Muscle of leg (tissue), 11 donors: ENCODE measurements around the gene TADA2A. TPM values are rescaled to one million over a fixed set of nuclear protein-coding genes. Genes with fewer than 3 reads are reported as not detected.

Experiments
- DNase-seq: peaks from one replicate; pipeline ENCODE4 v3.0.0; 2013
- H3K27ac ChIP-seq: one replicate; pipeline ENCODE4 v1.5.1; 2013; ENCODE audit warnings: mild to moderate bottlenecking, low read length, control low read depth
- H3K27me3 ChIP-seq: one replicate; pipeline ENCODE4 v1.6.1; 2013; ENCODE audit warnings: low read length; ENCODE audit not compliant: control insufficient read depth, insufficient read depth
- H3K36me3 ChIP-seq: one replicate; pipeline ENCODE4 v1.6.1; 2013; ENCODE audit warnings: low read length; ENCODE audit not compliant: control insufficient read depth, insufficient read depth
- H3K4me1 ChIP-seq: one replicate; pipeline ENCODE4 v1.6.1; 2013; ENCODE audit warnings: low read length; ENCODE audit not compliant: control insufficient read depth, insufficient read depth
- H3K4me3 ChIP-seq: one replicate; pipeline ENCODE4 v1.5.1; 2013; ENCODE audit warnings: low read length, control low read depth
- H3K9me3 ChIP-seq: replicated peaks from 2 replicates; pipeline ENCODE4 v1.6.1; 2013; ENCODE audit warnings: low read depth, low read length; ENCODE audit not compliant: control insufficient read depth
- WGBS: methylation state at CpG from one replicate; pipeline ENCODE4 v1.1.5; 2013; ENCODE audit warnings: missing lambda C conversion rate; ENCODE audit not compliant: insufficient coverage; 5-methylcytosine and 5-hydroxymethylcytosine counted together
- polyA plus RNA-seq, 8 donors: library from polyadenylated mRNA; unstranded; fragments of 120-200 nt; gene quantifications; one replicate each; pipeline versions ENCODE4 v1.2.1 to v1.2.3, GENCODE V29; 2013; ENCODE audit warnings: inconsistent platforms in 1 of 8, low replicate concordance in 1 of 8; ENCODE audit not compliant: insufficient read length in 8 of 8, insufficient read depth in 1 of 8
- total RNA-seq: library from RNA; stranded (reverse); fragments of 120-200 nt; gene quantifications from one replicate; pipeline ENCODE4 v1.2.4, GENCODE V29; 2013

Gene TADA2A
- total and polyA plus RNA-seq, 9 donors, result 16.2 to 20.7 (median 19.1) TPM

DNA sequence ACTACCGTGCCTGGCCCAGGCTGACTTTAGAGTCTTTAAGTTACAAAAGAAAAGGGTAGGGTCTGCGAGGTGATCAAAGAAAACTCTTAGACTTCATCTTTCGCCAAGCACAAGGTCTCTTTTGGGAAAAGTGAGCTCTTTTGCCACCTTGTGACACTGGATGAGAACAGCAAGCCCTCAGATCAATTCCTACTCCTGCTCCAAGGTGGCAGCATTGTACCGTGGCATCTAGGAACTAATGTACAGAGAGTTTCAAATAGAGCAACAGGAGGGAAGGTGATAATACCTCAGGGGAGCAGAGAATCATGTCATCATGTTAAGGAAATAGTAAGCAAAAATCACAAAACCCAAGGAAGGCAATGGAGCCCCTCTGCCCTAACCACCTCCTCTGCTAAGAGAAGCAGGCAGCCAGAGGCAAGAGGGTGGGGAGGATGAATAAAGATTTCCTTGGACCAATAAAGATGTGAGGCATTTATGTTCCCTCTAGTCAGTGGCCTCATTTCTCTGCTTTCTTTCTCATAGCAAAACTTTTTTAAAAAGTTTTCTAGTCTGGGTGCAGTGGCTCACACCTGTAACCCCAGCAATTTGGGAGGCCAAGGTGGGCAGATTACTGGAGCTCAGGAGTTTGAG, 33.0 kb upstream of the TADA2A start:
- no peaks in the 10 kb centered on the region for H3K36me3 ChIP-seq
- DNase-seq, result peak; percentile 78
- no peak overlapping the region for H3K27ac ChIP-seq
- no peak overlapping the region for H3K4me3 ChIP-seq
- H3K27me3 ChIP-seq, result no peaks in the 10 kb centered on the region
- WGBS, result 17% methylated on average over 1 of the region's 4 CpGs
- no peaks in the 10 kb centered on the region for H3K9me3 ChIP-seq
- H3K4me1 ChIP-seq, result no peaks in the 10 kb centered on the region

DNA sequence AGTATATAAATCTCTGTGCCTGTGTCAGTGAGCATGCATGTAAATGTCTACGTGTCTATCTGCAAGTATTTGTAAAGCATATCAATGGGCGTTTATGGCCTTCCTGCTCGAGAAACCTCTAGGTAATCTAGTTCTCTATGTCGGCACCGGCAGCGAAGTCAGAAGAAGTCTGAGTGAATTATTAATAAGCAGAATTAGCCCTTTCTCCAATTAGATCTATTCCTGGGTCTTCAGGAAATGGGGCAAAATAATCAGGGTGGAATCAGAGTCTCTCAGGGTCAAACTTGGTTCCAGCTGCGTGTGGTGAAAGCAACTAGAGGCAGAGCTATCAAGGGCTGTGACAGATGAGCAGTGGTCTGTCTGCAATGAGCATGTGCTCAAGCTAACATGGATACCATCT, 31.0 kb upstream of the TADA2A start, which contains the start of gene C17orf78:
TSS of gene C17orf78 (plus strand) at position 280 of the 400 bp plus-strand sequence. CDS start at position 388, 108 bp downstream.
- H3K36me3 ChIP-seq, result no peaks in the 10 kb centered on the region
- H3K4me3 ChIP-seq, result no peak within 1 kb of the TSS
- no peak for DNase-seq
- 91% methylated on average over 4 of the region's 7 CpGs for whole genome bisulfite sequencing
- H3K27me3 ChIP-seq, result no peaks in the 10 kb centered on the region
- no peak within 1 kb of the TSS for H3K27ac ChIP-seq
- H3K9me3 ChIP-seq, result no peaks in the 10 kb centered on the region
- no peaks in the 10 kb centered on the region for H3K4me1 ChIP-seq

DNA sequence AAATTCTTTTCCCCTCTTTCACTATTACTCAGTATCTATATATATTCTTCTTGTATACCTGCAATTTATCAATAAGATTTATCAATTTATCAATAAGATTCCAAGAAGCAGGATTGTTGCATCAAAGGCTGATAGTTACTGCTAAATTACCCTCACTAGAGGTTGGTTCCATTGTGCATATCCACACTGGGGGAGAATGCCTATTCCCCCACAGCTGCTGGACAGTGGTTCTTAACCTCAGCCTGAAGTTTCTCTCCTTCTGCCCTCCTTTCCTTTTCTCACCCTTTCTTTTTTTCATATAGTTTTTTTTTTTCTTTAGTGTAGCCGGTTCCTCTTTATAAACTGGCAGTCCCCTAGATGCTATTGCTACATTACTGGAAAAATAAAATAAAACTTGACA, 24.6 kb upstream of the TADA2A start:
- no peaks in the 10 kb centered on the region for H3K9me3 ChIP-seq
- no peaks in the 10 kb centered on the region for H3K4me1 ChIP-seq
- H3K27me3 ChIP-seq, result no peaks in the 10 kb centered on the region
- no peak overlapping the region for H3K27ac ChIP-seq
- H3K36me3 ChIP-seq, result no peaks in the 10 kb centered on the region
- no peak for DNase-seq
- no CpG with 5 or more reads among the region's 1 CpG for WGBS
- no peak overlapping the region for H3K4me3 ChIP-seq

DNA sequence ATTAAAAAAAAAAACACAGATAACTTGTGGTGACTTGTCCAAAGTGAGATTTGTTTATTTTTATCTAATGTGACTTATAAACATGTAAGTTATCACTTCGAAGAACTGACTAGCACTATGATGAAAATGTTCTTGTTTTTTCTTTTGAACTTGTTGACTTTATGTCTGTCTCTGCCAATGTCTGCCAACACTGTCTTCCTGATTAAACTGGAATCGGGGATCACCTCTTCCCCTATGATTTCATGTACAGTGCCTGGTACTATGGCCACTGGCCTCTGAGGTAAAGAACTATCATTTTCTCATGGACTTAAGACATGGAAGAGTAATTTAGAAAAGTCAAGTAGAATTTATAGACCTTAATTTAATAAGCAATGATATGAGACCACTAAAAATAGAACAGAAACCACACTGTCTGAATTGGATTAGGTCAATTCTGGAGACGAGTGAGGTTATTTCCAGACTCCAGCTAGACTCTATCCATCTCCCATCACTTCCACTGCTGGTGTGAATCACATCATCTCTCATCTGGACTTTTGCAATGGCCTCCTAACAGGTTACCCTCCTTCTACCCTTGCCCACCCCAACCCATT, 22.0 kb upstream of the TADA2A start:
- WGBS, result 29% methylated on average over 1 of the region's 3 CpGs
- no peaks in the 10 kb centered on the region for H3K4me1 ChIP-seq
- H3K4me3 ChIP-seq, result no peak overlapping the region
- H3K9me3 ChIP-seq, result no peaks in the 10 kb centered on the region
- H3K27me3 ChIP-seq, result no peaks in the 10 kb centered on the region
- H3K36me3 ChIP-seq, result peaks cover 4% of the 10 kb centered on the region
- H3K27ac ChIP-seq, result no peak overlapping the region
- no peak for DNase-seq

DNA sequence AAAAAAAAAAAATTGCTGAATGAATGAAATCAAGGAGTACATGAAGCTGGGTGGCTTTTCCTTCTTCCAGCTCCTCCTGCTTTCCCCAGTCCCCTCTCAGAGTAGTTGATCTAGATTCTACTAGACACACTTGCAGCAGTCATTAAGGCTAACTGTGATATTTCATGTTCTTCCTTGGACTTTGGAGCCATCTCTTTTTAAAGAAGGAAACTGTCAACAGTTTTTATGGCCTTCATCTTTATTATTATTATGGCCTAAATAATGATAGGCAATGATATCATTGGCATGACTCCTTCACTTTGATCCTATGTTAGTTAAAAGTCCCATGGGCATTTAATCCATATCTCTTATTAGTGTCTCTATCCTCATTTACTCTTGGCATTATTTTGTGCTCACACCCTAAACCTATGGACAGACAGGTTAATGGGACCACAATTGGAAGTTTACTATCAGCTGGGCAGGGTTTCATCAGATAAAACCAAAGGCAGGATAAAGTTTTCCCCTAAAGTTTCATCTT, 21.2 kb upstream of the TADA2A start:
- H3K9me3 ChIP-seq, result no peaks in the 10 kb centered on the region
- H3K4me1 ChIP-seq, result no peaks in the 10 kb centered on the region
- peaks cover 4% of the 10 kb centered on the region for H3K36me3 ChIP-seq
- no peak overlapping the region for H3K4me3 ChIP-seq
- no peaks in the 10 kb centered on the region for H3K27me3 ChIP-seq
- H3K27ac ChIP-seq, result no peak overlapping the region
- no peak for DNase-seq

DNA sequence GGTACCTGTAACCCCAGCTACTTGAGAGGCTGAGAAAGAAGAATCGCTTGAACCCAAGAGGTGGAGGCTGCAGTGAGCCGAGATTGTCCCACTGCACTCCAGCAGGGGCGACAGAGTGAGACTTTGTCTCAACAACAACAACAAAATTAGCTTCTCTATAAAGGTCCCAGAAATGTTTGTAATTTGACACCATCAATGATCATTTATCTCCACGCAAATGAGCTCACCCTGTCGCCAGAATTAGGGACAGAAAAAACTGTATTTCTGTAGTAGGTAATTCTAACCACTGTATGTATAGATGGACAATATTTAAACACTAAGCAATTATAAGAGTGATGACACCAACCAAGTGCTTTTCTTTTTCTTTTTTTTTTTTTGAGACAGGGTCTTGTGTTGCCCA, 20.2 kb upstream of the TADA2A start:
- H3K27me3 ChIP-seq, result no peaks in the 10 kb centered on the region
- peaks cover 4% of the 10 kb centered on the region for H3K36me3 ChIP-seq
- H3K27ac ChIP-seq, result no peak overlapping the region
- no CpG with 5 or more reads among the region's 5 CpGs for WGBS
- no peak overlapping the region for H3K4me3 ChIP-seq
- no peaks in the 10 kb centered on the region for H3K9me3 ChIP-seq
- no peaks in the 10 kb centered on the region for H3K4me1 ChIP-seq
- no peak for DNase-seq

DNA sequence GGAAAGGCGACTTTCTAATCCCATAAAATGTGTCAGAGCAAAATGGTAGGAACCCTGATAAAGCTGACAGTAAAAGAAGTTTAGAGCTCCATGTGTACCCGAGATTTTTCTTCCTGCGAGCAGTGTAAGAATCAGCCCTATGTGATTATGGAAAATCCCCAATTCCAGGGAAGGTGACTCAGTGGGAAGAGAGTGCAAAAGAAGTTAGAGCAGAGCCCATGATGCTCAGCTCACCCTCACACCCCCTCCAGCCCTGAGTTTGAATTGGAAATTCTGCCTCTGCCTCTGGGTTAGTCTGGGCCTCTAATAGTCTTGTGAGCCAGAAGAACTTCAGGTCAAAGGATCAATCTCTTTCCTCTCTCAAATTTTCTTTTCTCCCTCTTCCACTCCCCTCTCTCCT, 18.4 kb upstream of the TADA2A start:
- no CpG with 5 or more reads among the region's 3 CpGs for WGBS
- Histone ChIP-seq H3K27ac (no peak overlapping the region), H3K4me3 (no peak overlapping the region), H3K4me1 (no peaks in the 10 kb centered on the region), H3K9me3 (no peaks in the 10 kb centered on the region), H3K36me3 (peaks cover 4% of the 10 kb centered on the region), H3K27me3 (no peaks in the 10 kb centered on the region)
- no peak for DNase-seq

DNA sequence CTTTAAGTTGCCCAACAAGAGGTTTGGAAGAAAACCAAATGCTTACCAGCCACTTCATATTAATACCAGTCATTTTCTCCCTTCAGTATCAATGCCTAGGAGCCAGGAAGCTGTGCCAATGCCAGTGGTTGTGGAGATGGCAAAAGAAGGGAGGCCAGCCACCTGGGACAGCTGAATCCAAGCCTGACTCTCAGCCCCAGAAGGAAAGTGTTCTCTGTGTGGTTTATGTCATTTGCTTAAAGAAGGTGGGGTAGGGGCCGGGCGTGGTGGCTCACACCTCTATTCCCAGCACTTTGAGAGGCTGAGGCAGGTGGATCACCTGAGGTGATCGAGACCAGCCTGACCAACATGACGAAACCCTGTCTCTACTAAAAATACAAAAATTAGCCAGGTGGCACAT, 17.5 kb upstream of the TADA2A start:
- Histone ChIP-seq H3K4me1 (no peaks in the 10 kb centered on the region), H3K4me3 (no peak overlapping the region), H3K36me3 (peaks cover 4% of the 10 kb centered on the region), H3K9me3 (no peaks in the 10 kb centered on the region), H3K27me3 (no peaks in the 10 kb centered on the region), H3K27ac (no peak overlapping the region)
- DNase-seq, result no peak
- WGBS, result no CpG with 5 or more reads among the region's 4 CpGs

DNA sequence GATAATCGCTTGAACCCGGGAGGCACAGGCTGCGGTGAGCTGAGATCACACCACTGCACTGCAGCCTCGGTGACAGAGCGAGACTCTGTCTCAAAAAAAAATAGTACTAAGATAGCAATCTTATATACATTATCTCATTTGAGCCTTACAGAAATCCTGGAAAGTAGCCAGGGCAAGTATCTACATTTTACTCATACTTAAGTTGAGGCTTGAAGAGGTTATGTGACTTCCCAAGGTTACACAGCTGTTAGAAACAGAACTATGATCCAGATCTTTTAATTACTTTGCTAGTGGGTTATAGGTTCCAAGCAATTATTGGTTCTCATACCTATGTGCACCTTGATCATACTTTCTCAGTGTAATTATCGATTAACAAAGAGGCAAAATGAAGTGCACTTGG, 15.5 kb upstream of the TADA2A start:
- Histone ChIP-seq H3K27me3 (no peaks in the 10 kb centered on the region), H3K4me3 (no peak overlapping the region), H3K4me1 (no peaks in the 10 kb centered on the region), H3K36me3 (peaks cover 4% of the 10 kb centered on the region), H3K27ac (no peak overlapping the region), H3K9me3 (no peaks in the 10 kb centered on the region)
- no peak for DNase-seq
- WGBS, result no CpG with 5 or more reads among the region's 6 CpGs

DNA sequence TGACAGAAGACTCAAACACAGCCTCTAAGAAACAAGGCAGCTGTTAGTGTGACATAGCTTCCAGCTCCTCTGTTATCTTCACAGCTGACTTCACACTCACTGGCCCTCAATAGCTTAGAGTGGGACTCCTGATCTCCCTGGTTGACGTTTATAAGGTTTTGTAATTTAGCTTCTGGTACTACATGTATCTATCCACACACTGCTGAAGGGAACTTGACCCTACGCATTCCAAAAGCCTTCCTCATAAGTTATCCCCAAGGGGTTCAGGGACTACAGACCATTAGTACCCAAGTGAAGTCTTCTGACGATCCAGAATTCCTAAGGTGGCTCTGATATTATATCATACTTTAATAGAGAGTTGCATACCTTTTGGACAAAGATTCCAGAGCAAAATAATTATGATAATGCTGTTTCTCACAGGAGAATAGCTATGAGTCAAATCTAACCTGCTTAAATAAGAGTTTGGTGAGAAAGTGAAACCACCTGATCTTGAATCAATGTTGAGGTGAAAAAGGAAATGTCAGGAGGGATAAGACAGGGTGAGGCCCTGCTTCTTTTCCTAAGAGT, 14.6 kb upstream of the TADA2A start:
- no peaks in the 10 kb centered on the region for H3K4me1 ChIP-seq
- DNase-seq, result no peak
- no CpG with 5 or more reads among the region's 3 CpGs for WGBS

More for the DNA sequence above, 14.6 kb upstream of the TADA2A start:
- H3K36me3 ChIP-seq, result peaks cover 4% of the 10 kb centered on the region
- H3K4me3 ChIP-seq, result no peak overlapping the region
- no peaks in the 10 kb centered on the region for H3K9me3 ChIP-seq
- no peak overlapping the region for H3K27ac ChIP-seq
- H3K27me3 ChIP-seq, result no peaks in the 10 kb centered on the region
